Measurements from ENCODE around the gene TNKS2.

DNA sequence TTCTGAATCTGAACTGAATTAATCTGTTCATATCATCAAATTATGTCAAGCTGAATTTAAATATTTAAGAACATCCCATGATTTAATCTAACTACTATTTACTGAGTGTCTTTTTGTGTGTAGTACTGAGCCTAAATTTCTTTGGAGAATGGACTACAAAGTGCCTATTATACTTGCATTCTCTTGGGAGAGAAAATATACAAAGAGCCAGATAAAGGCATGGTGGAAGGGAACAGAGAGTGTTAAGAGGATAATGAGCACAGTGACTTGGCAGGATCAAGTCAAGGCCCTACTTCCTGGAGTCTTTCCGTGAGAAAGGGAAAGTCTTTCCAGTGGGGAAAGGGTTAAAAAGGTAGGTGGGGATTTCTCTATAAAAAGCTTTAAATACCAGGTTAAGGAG, 15.0 kb downstream of the TNKS2 start:
- TF ChIP-seq EZH2 (IDR thresholded peaks at IDR 0.05) = no peak
- TF ChIP-seq, protein P1, sequence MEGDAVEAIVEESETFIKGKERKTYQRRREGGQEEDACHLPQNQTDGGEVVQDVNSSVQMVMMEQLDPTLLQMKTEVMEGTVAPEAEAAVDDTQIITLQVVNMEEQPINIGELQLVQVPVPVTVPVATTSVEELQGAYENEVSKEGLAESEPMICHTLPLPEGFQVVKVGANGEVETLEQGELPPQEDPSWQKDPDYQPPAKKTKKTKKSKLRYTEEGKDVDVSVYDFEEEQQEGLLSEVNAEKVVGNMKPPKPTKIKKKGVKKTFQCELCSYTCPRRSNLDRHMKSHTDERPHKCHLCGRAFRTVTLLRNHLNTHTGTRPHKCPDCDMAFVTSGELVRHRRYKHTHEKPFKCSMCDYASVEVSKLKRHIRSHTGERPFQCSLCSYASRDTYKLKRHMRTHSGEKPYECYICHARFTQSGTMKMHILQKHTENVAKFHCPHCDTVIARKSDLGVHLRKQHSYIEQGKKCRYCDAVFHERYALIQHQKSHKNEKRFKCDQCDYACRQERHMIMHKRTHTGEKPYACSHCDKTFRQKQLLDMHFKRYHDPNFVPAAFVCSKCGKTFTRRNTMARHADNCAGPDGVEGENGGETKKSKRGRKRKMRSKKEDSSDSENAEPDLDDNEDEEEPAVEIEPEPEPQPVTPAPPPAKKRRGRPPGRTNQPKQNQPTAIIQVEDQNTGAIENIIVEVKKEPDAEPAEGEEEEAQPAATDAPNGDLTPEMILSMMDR (IDR thresholded peaks at IDR 0.05) = no peak
- no peak for TF ChIP-seq EZH2phosphoT487 (IDR thresholded peaks at IDR 0.05)

All from neural progenitor cell (in vitro differentiated cells).